ENCODE data around the gene CAMKK1. TPM values are rescaled to one million over a fixed set of nuclear protein-coding genes. Genes with fewer than 3 reads are reported as not detected.

The CAMKK1 gene
- total RNA-seq, 1 donor from 2014 or later = 4.1 TPM

- peaks cover 22% of the 10 kb centered on the region for H3K27me3 Mint-ChIP-seq (ENCODE audit: unreplicated experiment)
- H3K4me3 Mint-ChIP-seq (ENCODE audit: unreplicated experiment) = peak overlapping the region; percentile 77
- H3K4me1 Mint-ChIP-seq (ENCODE audit: unreplicated experiment) = peaks cover 47% of the 10 kb centered on the region
- no peak for TF ChIP-seq CTCF (IDR thresholded peaks at IDR 0.05; ENCODE audit: unreplicated experiment)
- no peak for DNase-seq (ENCODE audit: low spot score)
- peaks cover 11% of the 10 kb centered on the region for H3K36me3 Mint-ChIP-seq (ENCODE audit: low read depth, unreplicated experiment)
- no peak overlapping the region for H3K27ac Mint-ChIP-seq (ENCODE audit: unreplicated experiment)
- no peaks in the 10 kb centered on the region for H3K9me3 Mint-ChIP-seq (ENCODE audit: unreplicated experiment)
Observed at GRCh38 chr17:3890878-3891219, 2.0 kb downstream of the CAMKK1 start.

GRCh38 chr17:3890082-3890877 lies 2.6 kb downstream of the CAMKK1 start:
- H3K9me3 Mint-ChIP-seq (ENCODE audit: unreplicated experiment) = no peaks in the 10 kb centered on the region
- DNase-seq (ENCODE audit: low spot score) = no peak
- H3K4me1 Mint-ChIP-seq (ENCODE audit: unreplicated experiment) = peaks cover 46% of the 10 kb centered on the region
- H3K27me3 Mint-ChIP-seq (ENCODE audit: unreplicated experiment) = peaks cover 22% of the 10 kb centered on the region
- no peak overlapping the region for H3K27ac Mint-ChIP-seq (ENCODE audit: unreplicated experiment)
- peaks cover 11% of the 10 kb centered on the region for H3K36me3 Mint-ChIP-seq (ENCODE audit: low read depth, unreplicated experiment)
- no peak for TF ChIP-seq CTCF (IDR thresholded peaks at IDR 0.05; ENCODE audit: unreplicated experiment)
- H3K4me3 Mint-ChIP-seq (ENCODE audit: unreplicated experiment) = no peak overlapping the region

- H3K36me3 Mint-ChIP-seq (ENCODE audit: low read depth, unreplicated experiment) = peaks cover 18% of the 10 kb centered on the region
- H3K4me3 Mint-ChIP-seq (ENCODE audit: unreplicated experiment) = no peak overlapping the region
- H3K27ac Mint-ChIP-seq (ENCODE audit: unreplicated experiment) = no peak overlapping the region
- H3K27me3 Mint-ChIP-seq (ENCODE audit: unreplicated experiment) = peaks cover 26% of the 10 kb centered on the region
- H3K9me3 Mint-ChIP-seq (ENCODE audit: unreplicated experiment) = no peaks in the 10 kb centered on the region
- DNase-seq (ENCODE audit: low spot score) = no peak
- no peak for TF ChIP-seq CTCF (IDR thresholded peaks at IDR 0.05; ENCODE audit: unreplicated experiment)
- H3K4me1 Mint-ChIP-seq (ENCODE audit: unreplicated experiment) = peaks cover 40% of the 10 kb centered on the region
Observed at GRCh38 chr17:3889325-3890012, 3.4 kb downstream of the CAMKK1 start.

GRCh38 chr17:3888343-3889171 lies 4.3 kb downstream of the CAMKK1 start:
- TF ChIP-seq CTCF (IDR thresholded peaks at IDR 0.05; ENCODE audit: unreplicated experiment) = no peak
- Mint-ChIP-seq H3K4me3 (ENCODE audit: unreplicated experiment) (no peak overlapping the region), H3K36me3 (ENCODE audit: low read depth, unreplicated experiment) (peaks cover 12% of the 10 kb centered on the region), H3K4me1 (ENCODE audit: unreplicated experiment) (peaks cover 31% of the 10 kb centered on the region), H3K9me3 (ENCODE audit: unreplicated experiment) (no peaks in the 10 kb centered on the region), H3K27me3 (ENCODE audit: unreplicated experiment) (peaks cover 20% of the 10 kb centered on the region), H3K27ac (ENCODE audit: unreplicated experiment) (no peak overlapping the region)
- DNase-seq (ENCODE audit: low spot score) = no peak
